ENCODE data around the gene SLC25A45.
"Not testable (repeated sequence)": the region's sequence is repeated elsewhere in the genome, so short reads cannot be mapped to it uniquely, and the experiment has no call there.

SLC25A45 gene

GRCh38 chr11:65415499-65416340 is 33.3 kb upstream of the SLC25A45 start:
- Histone ChIP-seq H3K4me1 (ENCODE audit: insufficient read depth, low read length, poor library complexity, severe bottlenecking) (peaks cover 45% of the 10 kb centered on the region), H3F3A (ENCODE audit: low read depth) (peaks cover 4% of the 10 kb centered on the region), H3K9ac (ENCODE audit: low read depth, low read length, poor library complexity, severe bottlenecking) (peak overlapping the region; percentile 100), H3K36me3 (ENCODE audit: insufficient read depth, low read length) (peaks cover 17% of the 10 kb centered on the region; the same call in 1 of the 2 replicates), H4K20me1 (ENCODE audit: insufficient read depth, low read length, poor library complexity, severe bottlenecking) (no peaks in the 10 kb centered on the region), H3K79me2 (ENCODE audit: insufficient read depth, low read length) (peaks cover 24% of the 10 kb centered on the region), H3K27me3 (ENCODE audit: insufficient read depth, low read length, poor library complexity, severe bottlenecking) (no peaks in the 10 kb centered on the region), H3K4me3 (ENCODE audit: low read length, poor library complexity, severe bottlenecking) (peak overlapping the region; percentile 94), H3K4me2 (ENCODE audit: low read depth, low read length, poor library complexity, severe bottlenecking) (peak overlapping the region; percentile 99), H3K9me3 (ENCODE audit: insufficient read depth, low read depth, low read length) (no peaks in the 10 kb centered on the region), H3K9me2 (replicated peaks; ENCODE audit: low read depth, low read length) (no peaks in the 10 kb centered on the region), H2AFZ (ENCODE audit: low read length) (peak overlapping the region; percentile 91)
- TF ChIP-seq CTCF (conservative IDR thresholded peaks at IDR 0.05; ENCODE audit: low read length) (no peak), EZH2phosphoT487 (IDR thresholded peaks at IDR 0.05; ENCODE audit: borderline replicate concordance) (no peak)

GRCh38 chr11:65414776-65415498 is 32.5 kb upstream of the SLC25A45 start:
- H3K9me2 ChIP-seq (replicated peaks; ENCODE audit: low read depth, low read length), result no peaks in the 10 kb centered on the region
- H3K4me2 ChIP-seq (ENCODE audit: low read depth, low read length, poor library complexity, severe bottlenecking), result no peak overlapping the region

GRCh38 chr11:65413077-65413664 is 30.7 kb upstream of the SLC25A45 start:
- H3K9ac ChIP-seq (ENCODE audit: low read depth, low read length, poor library complexity, severe bottlenecking); H2AFZ ChIP-seq (ENCODE audit: low read length); H3K9me2 ChIP-seq (replicated peaks; ENCODE audit: low read depth, low read length); H3K27me3 ChIP-seq (ENCODE audit: insufficient read depth, low read length, poor library complexity, severe bottlenecking); H3K4me2 ChIP-seq (ENCODE audit: low read depth, low read length, poor library complexity, severe bottlenecking); H3F3A ChIP-seq (ENCODE audit: low read depth); H3K4me3 ChIP-seq (ENCODE audit: low read length, poor library complexity, severe bottlenecking); H3K9me3 ChIP-seq (ENCODE audit: insufficient read depth, low read depth, low read length); H4K20me1 ChIP-seq (ENCODE audit: insufficient read depth, low read length, poor library complexity, severe bottlenecking): not testable (repeated sequence)
- Histone ChIP-seq H3K79me2 (ENCODE audit: insufficient read depth, low read length) (peaks cover 18% of the 10 kb centered on the region), H3K4me1 (ENCODE audit: insufficient read depth, low read length, poor library complexity, severe bottlenecking) (peaks cover 22% of the 10 kb centered on the region), H3K36me3 (ENCODE audit: insufficient read depth, low read length) (peaks cover 36% of the 10 kb centered on the region; the same call in 1 of the 2 replicates)

More at GRCh38 chr11:65414776-65415498, 32.5 kb upstream of the SLC25A45 start:
- no peaks in the 10 kb centered on the region for H3K9me3 ChIP-seq (ENCODE audit: insufficient read depth, low read depth, low read length)
- peaks cover 4% of the 10 kb centered on the region for H3F3A ChIP-seq (ENCODE audit: low read depth)
- H3K27me3 ChIP-seq (ENCODE audit: insufficient read depth, low read length, poor library complexity, severe bottlenecking), result no peaks in the 10 kb centered on the region
- no peak overlapping the region for H2AFZ ChIP-seq (ENCODE audit: low read length)
- H3K36me3 ChIP-seq (ENCODE audit: insufficient read depth, low read length), result peaks cover 19% of the 10 kb centered on the region; the same call in 1 of the 2 replicates
- peaks cover 37% of the 10 kb centered on the region for H3K4me1 ChIP-seq (ENCODE audit: insufficient read depth, low read length, poor library complexity, severe bottlenecking)
- H4K20me1 ChIP-seq (ENCODE audit: insufficient read depth, low read length, poor library complexity, severe bottlenecking), result no peaks in the 10 kb centered on the region
- H3K79me2 ChIP-seq (ENCODE audit: insufficient read depth, low read length), result peaks cover 21% of the 10 kb centered on the region
- H3K4me3 ChIP-seq (ENCODE audit: low read length, poor library complexity, severe bottlenecking), result no peak overlapping the region
- H3K9ac ChIP-seq (ENCODE audit: low read depth, low read length, poor library complexity, severe bottlenecking), result no peak overlapping the region
- TF ChIP-seq CTCF (conservative IDR thresholded peaks at IDR 0.05; ENCODE audit: low read length), result no peak
- TF ChIP-seq EZH2phosphoT487 (IDR thresholded peaks at IDR 0.05; ENCODE audit: borderline replicate concordance), result no peak
